Neural progenitor cell (in vitro differentiated cells): Measurements from ENCODE around the gene NFU1. TPM values are rescaled to one million over a fixed set of nuclear protein-coding genes. Genes with fewer than 3 reads are reported as not detected.
A peak's percentile ranks its signal among the peaks of the same experiment; 100 is the strongest.

Experiments
- DNase-seq: peaks from one replicate; pipeline ENCODE4 v3.0.0-alpha.2; 2016; ENCODE audit warnings: low spot score
- H2AFZ ChIP-seq: fragments of 200-600 bp; sonication (generic); replicated peaks from 2 replicates; pipeline ENCODE4 v1.6.1; 2016; ENCODE audit warnings: antibody characterized with exemption
- H3F3A ChIP-seq: fragments of 200-600 bp; sonication (generic); 2 replicates; pipeline ENCODE4 v1.6.1; 2016; ENCODE audit warnings: antibody characterized with exemption, low read depth
- H3K27ac ChIP-seq: fragments of 200-600 bp; sonication (generic); 2 replicates; pipeline ENCODE4 v1.5.1; 2016; ENCODE audit warnings: mild to moderate bottlenecking
- H3K27me3 ChIP-seq: fragments of 200-600 bp; sonication (generic); 2 replicates; pipeline ENCODE4 v1.6.1; 2016; ENCODE audit warnings: mild to moderate bottlenecking, moderate library complexity
- H3K36me3 ChIP-seq: fragments of 200-600 bp; sonication (generic); 2 replicates; pipeline ENCODE4 v1.5.1; 2016
- H3K4me1 ChIP-seq: fragments of 200-600 bp; sonication (generic); 2 replicates; pipeline ENCODE4 v1.6.1; 2016; ENCODE audit warnings: mixed run types
- H3K4me2 ChIP-seq: fragments of 200-600 bp; sonication (generic); 2 replicates; pipeline ENCODE4 v1.6.1; 2016
- H3K4me3 ChIP-seq: fragments of 200-600 bp; sonication (generic); 2 replicates; pipeline ENCODE4 v1.5.1; 2016
- H3K79me2 ChIP-seq: fragments of 200-600 bp; sonication (generic); 2 replicates; pipeline ENCODE4 v1.6.1; 2016; ENCODE audit warnings: low read depth
- H3K9ac ChIP-seq: fragments of 200-600 bp; sonication (generic); 2 replicates; pipeline ENCODE4 v1.6.1; 2016
- H3K9me3 ChIP-seq: fragments of 200-600 bp; sonication (generic); 2 replicates; pipeline ENCODE4 v1.5.1; 2016; ENCODE audit warnings: low read depth
- H4K20me1 ChIP-seq: fragments of 200-600 bp; sonication (generic); 2 replicates; pipeline ENCODE4 v1.6.1; 2016; ENCODE audit warnings: low read depth
- H3K27ac Mint-ChIP-seq: 3 replicates; pipeline ENCODE4 v1.8.0; 2021; ENCODE audit warnings: mixed read lengths
- H3K27me3 Mint-ChIP-seq: 2 replicates; pipeline ENCODE4 v1.8.0; 2022; ENCODE audit warnings: low read depth, mild to moderate bottlenecking, inconsistent platforms, moderate library complexity, mixed read lengths; ENCODE audit not compliant: insufficient read depth
- H3K36me3 Mint-ChIP-seq: 3 replicates; pipeline ENCODE4 v1.8.0; 2021; ENCODE audit warnings: mixed read lengths
- H3K4me1 Mint-ChIP-seq: 3 replicates; pipeline ENCODE4 v1.8.0; 2021; ENCODE audit warnings: mixed read lengths
- H3K4me3 Mint-ChIP-seq: 3 replicates; pipeline ENCODE4 v1.8.0; 2021; ENCODE audit warnings: mild to moderate bottlenecking, moderate library complexity, mixed read lengths
- H3K9me3 Mint-ChIP-seq: 3 replicates; pipeline ENCODE4 v1.8.0; 2020; ENCODE audit warnings: mixed read lengths
- CTCF ChIP-seq: fragments of 200-600 bp; sonication (generic); IDR thresholded peaks from 2 replicates; pipeline ENCODE4 v1.5.1; 2017; ENCODE audit warnings: antibody characterized with exemption, mild to moderate bottlenecking
- EZH2 ChIP-seq: fragments of 200-600 bp; sonication (generic); IDR thresholded peaks from 2 replicates; pipeline ENCODE4 v1.6.1; 2017; ENCODE audit warnings: antibody characterized with exemption, mild to moderate bottlenecking, moderate library complexity
- EZH2phosphoT487 ChIP-seq: fragments of 200-600 bp; sonication (generic); IDR thresholded peaks from 2 replicates; pipeline ENCODE4 v1.6.1; 2017; ENCODE audit warnings: antibody characterized with exemption
- total RNA-seq: library from RNA; depleted of rRNA; stranded (reverse); fragments of >200 nt; gene quantifications from 2 replicates; pipeline ENCODE4 v1.2.3, GENCODE V29; 2015; ENCODE audit warnings: low replicate concordance

The NFU1 gene
- total RNA-seq, 1 donor from 2014 or later: 74.3 TPM

- H3K36me3 Mint-ChIP-seq: peaks cover 38% of the 10 kb centered on the region
- Histone ChIP-seq H3K9ac (no peak overlapping the region), H2AFZ (no peak overlapping the region), H3K4me3 (no peak overlapping the region), H3K36me3 (peaks cover 17% of the 10 kb centered on the region), H3K79me2 (peaks cover 12% of the 10 kb centered on the region), H4K20me1 (no peaks in the 10 kb centered on the region), H3K27ac (no peak overlapping the region), H3K27me3 (no peaks in the 10 kb centered on the region), H3K4me1 (no peaks in the 10 kb centered on the region), H3K9me3 (no peaks in the 10 kb centered on the region), H3F3A (no peaks in the 10 kb centered on the region), H3K4me2 (no peak overlapping the region)
- H3K27ac Mint-ChIP-seq: no peak overlapping the region
- no peaks in the 10 kb centered on the region for H3K9me3 Mint-ChIP-seq
- TF ChIP-seq CTCF (no peak), EZH2 (no peak), EZH2phosphoT487 (no peak)
- no peaks in the 10 kb centered on the region for H3K4me1 Mint-ChIP-seq
- no peak for DNase-seq
- H3K4me3 Mint-ChIP-seq: no peak overlapping the region
- H3K27me3 Mint-ChIP-seq: no peaks in the 10 kb centered on the region
These were observed 67.4 kb downstream of the NFU1 start for GRCh38 chr2:69369802-69370201.

- peaks cover 17% of the 10 kb centered on the region for H3K36me3 ChIP-seq
- peaks cover under 1% of the 10 kb centered on the region for H3K79me2 ChIP-seq
- Mint-ChIP-seq H3K4me3 (no peak overlapping the region), H3K27ac (no peak overlapping the region), H3K36me3 (peaks cover 38% of the 10 kb centered on the region), H3K9me3 (no peaks in the 10 kb centered on the region), H3K27me3 (no peaks in the 10 kb centered on the region), H3K4me1 (no peaks in the 10 kb centered on the region)
- no peak overlapping the region for H3K4me2 ChIP-seq
- no peaks in the 10 kb centered on the region for H3K4me1 ChIP-seq
- H3K9ac ChIP-seq: no peak overlapping the region
- H3F3A ChIP-seq: no peaks in the 10 kb centered on the region
- no peaks in the 10 kb centered on the region for H3K27me3 ChIP-seq
- no peak overlapping the region for H3K27ac ChIP-seq
- H3K4me3 ChIP-seq: no peak overlapping the region
- no peak for DNase-seq
- H4K20me1 ChIP-seq: no peaks in the 10 kb centered on the region
- TF ChIP-seq EZH2 (no peak), CTCF (no peak), EZH2phosphoT487 (no peak)
- no peaks in the 10 kb centered on the region for H3K9me3 ChIP-seq
- no peak overlapping the region for H2AFZ ChIP-seq
These were observed 68.6 kb downstream of the NFU1 start for GRCh38 chr2:69368588-69368987.

- H3K36me3 Mint-ChIP-seq: peaks cover 28% of the 10 kb centered on the region
- H3K79me2 ChIP-seq: no peaks in the 10 kb centered on the region
- no peaks in the 10 kb centered on the region for H3K4me1 Mint-ChIP-seq
- H3K4me2 ChIP-seq: no peak overlapping the region
- H2AFZ ChIP-seq: no peak overlapping the region
- H3K27me3 ChIP-seq: no peaks in the 10 kb centered on the region
- TF ChIP-seq CTCF (no peak), EZH2phosphoT487 (no peak), EZH2 (no peak)
- no peaks in the 10 kb centered on the region for H3K27me3 Mint-ChIP-seq
- no peak overlapping the region for H3K27ac Mint-ChIP-seq
- no peaks in the 10 kb centered on the region for H3K9me3 Mint-ChIP-seq
- H3K36me3 ChIP-seq: peaks cover 24% of the 10 kb centered on the region
- no peak overlapping the region for H3K4me3 Mint-ChIP-seq
- no peak overlapping the region for H3K27ac ChIP-seq
- no peaks in the 10 kb centered on the region for H3K4me1 ChIP-seq
- no peaks in the 10 kb centered on the region for H4K20me1 ChIP-seq
- H3K9ac ChIP-seq: peak overlapping the region; percentile 14
- H3K9me3 ChIP-seq: no peaks in the 10 kb centered on the region
- no peak overlapping the region for H3K4me3 ChIP-seq
- no peaks in the 10 kb centered on the region for H3F3A ChIP-seq
- DNase-seq: no peak
These were observed 77.9 kb downstream of the NFU1 start for GRCh38 chr2:69359371-69359770.
